Pancreas (tissue), 10 donors: ENCODE measurements around the gene RAD51B. TPM values are rescaled to one million over a fixed set of nuclear protein-coding genes. Genes with fewer than 3 reads are reported as not detected.

Experiments
- ATAC-seq, 4 donors: fragments of 200-7000 bp; cut with Tn5 transposase; one replicate each; pipeline versions ENCODE4 v1.8.0 to v1.9.1; 2020; ENCODE audit warnings: mild to moderate bottlenecking in 4 of 4, moderate library complexity in 4 of 4
- DNase-seq, 6 donors: peaks; one replicate each; pipeline ENCODE4 v3.0.0-alpha.2; 2020
- FAIRE-seq: peaks from 2 replicates; lab custom pipeline; 2012; peaks lifted over from hg19 to GRCh38; lab: Jason Lieb, UNC
- H3K27ac ChIP-seq, 4 donors: fragments of 200-600 bp; sonication (generic); 1 replicate in 3 of 4; 2 replicates in 1 of 4; pipeline versions ENCODE4 v1.5.0 to v1.8.0; 2020
- H3K27me3 ChIP-seq, 4 donors: fragments of 200-600 bp; one replicate each; pipeline ENCODE4 v1.8.0; 2021
- H3K36me3 ChIP-seq, 3 donors: fragments of 200-600 bp; sonication (generic) in 1 of 3; one replicate each; pipeline versions ENCODE4 v1.5.0 to v1.8.0; 2020 to 2021
- H3K4me1 ChIP-seq, 3 donors: fragments of 200-600 bp; one replicate each; pipeline ENCODE4 v1.8.0; 2021
- H3K4me3 ChIP-seq, 4 donors: fragments of 200-600 bp; sonication (generic) in 2 of 4; one replicate each; pipeline versions ENCODE4 v1.5.0 to v1.8.0; 2020 to 2021
- H3K9me3 ChIP-seq, 4 donors: fragments of 200-600 bp; one replicate each; pipeline ENCODE4 v1.8.0; 2021
- CTCF ChIP-seq, 4 donors: fragments of 200-600 bp; sonication (generic) in 3 of 4; IDR thresholded peaks; one replicate each; pipeline versions ENCODE4 v1.5.0 to v1.8.0; 2021; ENCODE audit warnings: antibody characterized with exemption in 4 of 4
- WGBS, 2 donors: extraction: QIAGEN DNeasy Blood & Tissue Kit; methylation state at CpG; one replicate each; pipeline ENCODE4 v1.1.7; 2013; 5-methylcytosine and 5-hydroxymethylcytosine counted together
- intact Hi-C, 3 donors: fragments of 100-400 bp; cut with DNase I; formaldehyde crosslinking; loops; one replicate each; pipeline versions ENCODE4 v1.11.1 to v1.14.2; 2022
- polyA plus RNA-seq, 2 donors: library from polyadenylated mRNA; stranded (reverse); fragments of 200-250 nt; gene quantifications; one replicate each; pipeline ENCODE4 v1.2.3, GENCODE V29; 2013
- total RNA-seq, 6 donors: library from RNA; stranded (reverse); fragmentation: NEBNext Ultra II Directional in 4 of 6; extraction: Animal tissue kit (Norgen Biotek cat#: 25700) in 4 of 6; gene quantifications; one replicate each; pipeline versions ENCODE4 v1.2.1 to v1.2.4, GENCODE V29; 2021 to 2023
- donor health status: healthy with polysubstance abuse.
- donor health status: DM: no; HTN: no; CAD: no; lungs with moderate emphysema.
- donor health status: DM: no; HTN: no; CAD: no.
- donor health status: control.
- donor health status: control.
- donor health status: Bipolar disorder and iron deficiency.
- donor health status: DM: yes; HTN: yes; CAD: no.
- donor health status: DM: no; HTN: no; CAD: no.
- donor health status: DM: no; HTN: no; CAD: no.
- donor health status: DM: yes; HTN: yes; CAD: no.

RAD51B gene
- total and polyA plus RNA-seq, 8 donors: 1.1 to 17.3 (median 5.8) TPM

GRCh38 chr14:68376067-68376779 is 556.6 kb downstream of the RAD51B start:
- Histone ChIP-seq H3K4me1 (peaks cover 0 to 6% (median 0%) of the 10 kb centered on the region in 3 donors), H3K27ac (peak overlapping the region in 2 of 4 donors; percentile 30 to 68), H3K4me3 (no peak overlapping the region), H3K9me3 (no peaks in the 10 kb centered on the region), H3K27me3 (no peaks in the 10 kb centered on the region), H3K36me3 (no peaks in the 10 kb centered on the region)
- TF ChIP-seq CTCF (IDR thresholded peaks at IDR 0.05): no peak
- WGBS, 2 donors: 76 to 87% methylated on average over 2 of the region's 2 CpGs
- FAIRE-seq (no peak), DNase-seq (no peak), ATAC-seq (no peak)
- intact Hi-C loops: no loop called here

GRCh38 chr14:68377006-68377405 is 557.4 kb downstream of the RAD51B start:
- DNase-seq (no peak), ATAC-seq (peak in 1 of 4 donors; percentile 16), FAIRE-seq (no peak)
- WGBS, 2 donors: 94 to 100% methylated on average over 1 of the region's 1 CpG
- Histone ChIP-seq H3K9me3 (no peaks in the 10 kb centered on the region), H3K36me3 (no peaks in the 10 kb centered on the region), H3K4me1 (peaks cover 0 to 6% (median 0%) of the 10 kb centered on the region in 3 donors), H3K27me3 (no peaks in the 10 kb centered on the region), H3K4me3 (no peak overlapping the region), H3K27ac (peak overlapping the region in 2 of 4 donors; percentile 61 to 68)
- intact Hi-C loops: no loop called here
- no peak for TF ChIP-seq CTCF (IDR thresholded peaks at IDR 0.05)

- WGBS, 2 donors: 71 to 77% methylated on average over 8 of the region's 8 CpGs
- Histone ChIP-seq H3K27ac (peak overlapping the region in 2 of 4 donors; percentile 61 to 68), H3K4me3 (no peak overlapping the region), H3K36me3 (no peaks in the 10 kb centered on the region), H3K27me3 (no peaks in the 10 kb centered on the region), H3K4me1 (peaks cover 0 to 6% (median 0%) of the 10 kb centered on the region in 3 donors), H3K9me3 (no peaks in the 10 kb centered on the region)
- intact Hi-C loops: no loop called here
- no peak for FAIRE-seq
- peak in 3 of 4 donors; percentile 41 to 73 (median 52) for ATAC-seq
- peak in 1 of 6 donors; percentile 61 for DNase-seq
- no peak for TF ChIP-seq CTCF (IDR thresholded peaks at IDR 0.05)
Observed at GRCh38 chr14:68377459-68377858, 557.9 kb downstream of the RAD51B start.

GRCh38 chr14:68379510-68380328 is 560.1 kb downstream of the RAD51B start:
- FAIRE-seq: peak; percentile 20
- no peak for DNase-seq

More at GRCh38 chr14:68379510-68380328, 560.1 kb downstream of the RAD51B start:
- no peak for ATAC-seq
- H3K27me3 ChIP-seq: no peaks in the 10 kb centered on the region
- no peak overlapping the region for H3K27ac ChIP-seq
- no peaks in the 10 kb centered on the region for H3K9me3 ChIP-seq
- WGBS, 2 donors: 93% methylated on average over 8 of the region's 8 CpGs
- no peaks in the 10 kb centered on the region for H3K36me3 ChIP-seq
- TF ChIP-seq CTCF (IDR thresholded peaks at IDR 0.05): no peak
- intact Hi-C loops: no loop called here
- peaks cover 0 to 12% (median 10%) of the 10 kb centered on the region in 3 donors for H3K4me1 ChIP-seq
- no peak overlapping the region for H3K4me3 ChIP-seq
